ENCODE data around the gene ADM5. TPM values are rescaled to one million over a fixed set of nuclear protein-coding genes. Genes with fewer than 3 reads are reported as not detected.

ADM5 gene
- total and polyA plus RNA-seq, 10 of the 15 experiments (the other 5 are each of a cell fraction or from before 2014, with no cell fraction given) = 0.05 to 6.0 (median 1.2) TPM; not detected in 1

DNA sequence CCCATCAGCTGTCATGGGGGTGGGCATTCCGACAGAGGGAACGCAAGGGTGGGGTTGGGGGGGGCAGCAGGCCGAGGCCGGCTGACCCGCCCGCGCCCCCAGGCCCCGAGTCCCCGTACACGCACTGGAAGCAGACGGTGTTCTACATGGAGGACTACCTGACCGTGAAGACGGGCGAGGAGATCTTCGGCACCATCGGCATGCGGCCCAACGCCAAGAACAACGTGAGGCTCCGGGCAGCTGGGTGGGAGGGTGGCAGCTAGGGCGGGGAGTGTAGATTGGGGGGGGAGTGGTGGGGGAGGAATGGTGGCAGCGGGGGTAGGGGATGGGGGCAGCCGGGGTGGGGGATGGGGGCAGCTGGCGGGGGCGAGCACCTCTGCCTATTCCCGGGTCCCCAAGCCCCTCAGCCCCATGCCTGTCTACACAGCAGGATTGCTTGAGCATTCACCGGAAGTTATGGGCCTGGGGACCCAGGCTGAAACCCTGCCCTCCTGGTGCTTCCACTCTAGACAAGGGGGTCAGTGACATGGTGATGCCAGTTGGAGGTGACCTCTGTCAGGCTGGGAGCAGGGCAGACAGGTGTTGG is 2.8 kb upstream of the ADM5 start:
- TF ChIP-seq, protein P1, sequence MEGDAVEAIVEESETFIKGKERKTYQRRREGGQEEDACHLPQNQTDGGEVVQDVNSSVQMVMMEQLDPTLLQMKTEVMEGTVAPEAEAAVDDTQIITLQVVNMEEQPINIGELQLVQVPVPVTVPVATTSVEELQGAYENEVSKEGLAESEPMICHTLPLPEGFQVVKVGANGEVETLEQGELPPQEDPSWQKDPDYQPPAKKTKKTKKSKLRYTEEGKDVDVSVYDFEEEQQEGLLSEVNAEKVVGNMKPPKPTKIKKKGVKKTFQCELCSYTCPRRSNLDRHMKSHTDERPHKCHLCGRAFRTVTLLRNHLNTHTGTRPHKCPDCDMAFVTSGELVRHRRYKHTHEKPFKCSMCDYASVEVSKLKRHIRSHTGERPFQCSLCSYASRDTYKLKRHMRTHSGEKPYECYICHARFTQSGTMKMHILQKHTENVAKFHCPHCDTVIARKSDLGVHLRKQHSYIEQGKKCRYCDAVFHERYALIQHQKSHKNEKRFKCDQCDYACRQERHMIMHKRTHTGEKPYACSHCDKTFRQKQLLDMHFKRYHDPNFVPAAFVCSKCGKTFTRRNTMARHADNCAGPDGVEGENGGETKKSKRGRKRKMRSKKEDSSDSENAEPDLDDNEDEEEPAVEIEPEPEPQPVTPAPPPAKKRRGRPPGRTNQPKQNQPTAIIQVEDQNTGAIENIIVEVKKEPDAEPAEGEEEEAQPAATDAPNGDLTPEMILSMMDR (IDR thresholded peaks at IDR 0.05 in 2 of 3, conservative IDR thresholded peaks at IDR 0.05 in 1 of 3; ENCODE audit: control insufficient read depth in 2 of 3, extremely low read depth in 1 of 3, insufficient read depth in 1 of 3, low read depth in 3 of 3, low read length in 3 of 3) = no peak
- TF ChIP-seq, protein P2, sequence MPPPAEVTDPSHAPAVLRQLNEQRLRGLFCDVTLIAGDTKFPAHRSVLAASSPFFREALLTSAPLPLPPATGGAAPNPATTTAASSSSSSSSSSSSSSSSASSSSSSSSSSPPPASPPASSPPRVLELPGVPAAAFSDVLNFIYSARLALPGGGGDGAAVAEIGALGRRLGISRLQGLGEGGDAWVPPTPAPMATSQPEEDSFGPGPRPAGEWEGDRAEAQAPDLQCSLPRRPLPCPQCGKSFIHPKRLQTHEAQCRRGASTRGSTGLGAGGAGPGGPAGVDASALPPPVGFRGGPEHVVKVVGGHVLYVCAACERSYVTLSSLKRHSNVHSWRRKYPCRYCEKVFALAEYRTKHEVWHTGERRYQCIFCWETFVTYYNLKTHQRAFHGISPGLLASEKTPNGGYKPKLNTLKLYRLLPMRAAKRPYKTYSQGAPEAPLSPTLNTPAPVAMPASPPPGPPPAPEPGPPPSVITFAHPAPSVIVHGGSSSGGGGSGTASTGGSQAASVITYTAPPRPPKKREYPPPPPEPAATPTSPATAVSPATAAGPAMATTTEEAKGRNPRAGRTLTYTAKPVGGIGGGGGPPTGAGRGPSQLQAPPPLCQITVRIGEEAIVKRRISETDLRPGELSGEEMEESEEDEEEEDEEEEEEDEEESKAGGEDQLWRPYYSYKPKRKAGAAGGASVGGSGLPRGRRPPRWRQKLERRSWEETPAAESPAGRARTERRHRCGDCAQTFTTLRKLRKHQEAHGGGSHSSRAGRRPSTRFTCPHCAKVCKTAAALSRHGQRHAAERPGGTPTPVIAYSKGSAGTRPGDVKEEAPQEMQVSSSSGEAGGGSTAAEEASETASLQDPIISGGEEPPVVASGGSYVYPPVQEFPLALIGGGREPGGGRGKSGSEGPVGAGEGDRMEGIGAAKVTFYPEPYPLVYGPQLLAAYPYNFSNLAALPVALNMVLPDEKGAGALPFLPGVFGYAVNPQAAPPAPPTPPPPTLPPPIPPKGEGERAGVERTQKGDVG (CRISPR knock-in tag; IDR thresholded peaks at IDR 0.05) = no peak
- TF ChIP-seq HDAC2 (IDR thresholded peaks at IDR 0.05) (no peak), ATF7 (IDR thresholded peaks at IDR 0.05; ENCODE audit: low read depth) (no peak), TARDBP (IDR thresholded peaks at IDR 0.05; ENCODE audit: borderline replicate concordance) (no peak), KAT2A (conservative IDR thresholded peaks at IDR 0.05; ENCODE audit: control insufficient read depth, low read depth, low read length) (no peak), PML (IDR thresholded peaks at IDR 0.05; ENCODE audit: low read length) (no peak), CBX3 (IDR thresholded peaks at IDR 0.05; ENCODE audit: borderline replicate concordance, low read depth) (no peak)
- ATAC-seq (no peak), DNase-seq (ENCODE audit: low read depth, low spot score) (no peak), FAIRE-seq (no peak)
- Histone ChIP-seq H3K27ac (ENCODE audit: control insufficient read depth, insufficient read depth) (no peak overlapping the region), H3K4me2 (ENCODE audit: control insufficient read depth, insufficient read depth) (no peak overlapping the region), H3K79me2 (ENCODE audit: control insufficient read depth, insufficient read depth, low read length) (peaks cover 6% of the 10 kb centered on the region), H3K4me1 (ENCODE audit: control insufficient read depth, insufficient read depth, low read length) (peaks cover 10% of the 10 kb centered on the region), H3K9ac (ENCODE audit: control insufficient read depth, insufficient read depth, low read length) (no peak overlapping the region), H3K4me3 (no peak overlapping the region), H3K27me3 (replicated peaks in 1 of 2; ENCODE audit: control insufficient read depth in 2 of 2, insufficient read depth in 2 of 2, low read length in 1 of 2) (no peaks in the 10 kb centered on the region; a peak in 1 of 4 replicates), H2AFZ (ENCODE audit: control insufficient read depth, low read depth, low read length) (no peak overlapping the region), H4K20me1 (ENCODE audit: control insufficient read depth, insufficient read depth) (peaks cover 9% of the 10 kb centered on the region; the same call in 1 of the 2 replicates), H3K36me3 (ENCODE audit: control insufficient read depth in 2 of 2, insufficient read depth in 2 of 2, low read length in 1 of 2) (peaks cover 24 to 45% of the 10 kb centered on the region in 2 experiments), H3K9me3 (replicated peaks; ENCODE audit: control insufficient read depth, insufficient read depth, low read length) (no peaks in the 10 kb centered on the region; the same call in 2 of the 3 replicates)
- POLR2A ChIA-PET = interaction anchor here (0.8 kb wide), 1 partner anchor 115 kb away, joined by 6 read pairs; no protein-coding TSS in a partner anchor
- SMC1A ChIA-PET (ENCODE audit: uncharacterized antibody, unreplicated experiment) = interaction anchor here (0.7 kb wide), 1 partner anchor 301 kb away, joined by 3 read pairs; no protein-coding TSS in a partner anchor
- BruUV-seq (replicated peaks) = no TSS peak
- in situ Hi-C loops (cut with MboI) (no loop called here), intact Hi-C loops (cut with micrococcal nuclease; ENCODE audit: unreplicated experiment) (no loop called here)
- RAD21 ChIA-PET (ENCODE audit: unreplicated experiment) = no interaction called here
- CTCF ChIA-PET = no interaction called here
- 90% methylated on average over 4 of the region's 27 CpGs for WGBS (ENCODE audit: insufficient coverage, insufficient replicate concordance, low lambda C conversion rate, missing lambda C conversion rate)
